Endodermal cell (in vitro differentiated cells): Measurements from ENCODE around the gene ULK3. TPM values are rescaled to one million over a fixed set of nuclear protein-coding genes. Genes with fewer than 3 reads are reported as not detected.

Experiments
- DNase-seq: peaks from one replicate; pipeline ENCODE4 v3.0.0-alpha.2; 2017
- H3K27ac ChIP-seq: 2 replicates; pipeline ENCODE4 v1.5.1; 2013; ENCODE audit warnings: mild to moderate bottlenecking, low read depth, low read length, moderate library complexity
- H3K27me3 ChIP-seq: 2 replicates; pipeline ENCODE4 v1.6.1; 2013; ENCODE audit warnings: mild to moderate bottlenecking, low read length, moderate library complexity; ENCODE audit not compliant: insufficient read depth, control insufficient read depth, poor library complexity, severe bottlenecking
- H3K36me3 ChIP-seq: 2 replicates; pipeline ENCODE4 v1.7.0; 2013; ENCODE audit warnings: mild to moderate bottlenecking, low read length, moderate library complexity; ENCODE audit not compliant: control insufficient read depth, insufficient read depth
- H3K4me1 ChIP-seq: one replicate; pipeline ENCODE4 v1.7.0; 2013; ENCODE audit warnings: low read length; ENCODE audit not compliant: control insufficient read depth, insufficient read depth
- H3K4me3 ChIP-seq: 2 replicates; pipeline ENCODE4 v1.5.1; 2013; ENCODE audit warnings: mild to moderate bottlenecking, low read length, moderate library complexity
- H3K9ac ChIP-seq: 2 replicates; pipeline ENCODE4 v1.6.1; 2013; ENCODE audit warnings: mild to moderate bottlenecking, low read length, moderate library complexity; ENCODE audit not compliant: poor library complexity, severe bottlenecking; ENCODE audit errors: extremely low read depth
- H3K9me3 ChIP-seq: 2 replicates; pipeline ENCODE4 v1.6.1; 2013; ENCODE audit warnings: mild to moderate bottlenecking, low read length, moderate library complexity; ENCODE audit not compliant: control insufficient read depth
- H3K27ac Mint-ChIP-seq: 2 replicates; pipeline ENCODE4 v1.8.0; 2020; ENCODE audit warnings: mixed read lengths
- H3K27me3 Mint-ChIP-seq: 2 replicates; pipeline ENCODE4 v1.8.0; 2021; ENCODE audit warnings: mild to moderate bottlenecking, mixed read lengths; ENCODE audit not compliant: insufficient read depth
- H3K36me3 Mint-ChIP-seq: 2 replicates; pipeline ENCODE4 v1.8.0; 2020; ENCODE audit warnings: low read depth, mixed read lengths
- H3K4me1 Mint-ChIP-seq: 2 replicates; pipeline ENCODE4 v1.8.0; 2020; ENCODE audit warnings: mixed read lengths
- H3K4me3 Mint-ChIP-seq: 2 replicates; pipeline ENCODE4 v1.8.0; 2020; ENCODE audit warnings: mild to moderate bottlenecking, moderate library complexity, mixed read lengths
- H3K9me3 Mint-ChIP-seq: 2 replicates; pipeline ENCODE4 v1.8.0; 2020; ENCODE audit warnings: mild to moderate bottlenecking, mixed read lengths
- WGBS, 2 experiments: methylation state at CpG; one replicate each; pipeline versions ENCODE4 v1.1.5 to v1.1.7; 2013; ENCODE audit warnings: missing lambda C conversion rate in 2 of 2, mixed read lengths in 1 of 2; ENCODE audit not compliant: insufficient coverage in 1 of 2, insufficient read length in 1 of 2; 5-methylcytosine and 5-hydroxymethylcytosine counted together
- total RNA-seq, 2 donors: library from RNA; stranded (reverse); fragmentation: NEBNext Ultra II Directional in 1 of 2; extraction: Animal tissue kit (Norgen Biotek cat#: 25700) in 1 of 2; gene quantifications; 2 replicates in 1 of 2; 3 replicates in 1 of 2; pipeline ENCODE4 v1.2.1, GENCODE V29; 2021
- TF ChIP-seq, protein P1 (sequence below): fragments of 200-600 bp; sonication (generic); conservative IDR thresholded peaks from 2 replicates; pipeline ENCODE4 v1.5.0; 2021; ENCODE audit warnings: antibody characterized with exemption, mild to moderate bottlenecking

Gene ULK3
- total RNA-seq, 2 donors from 2014 or later = 33.9 to 36.2 TPM

DNA sequence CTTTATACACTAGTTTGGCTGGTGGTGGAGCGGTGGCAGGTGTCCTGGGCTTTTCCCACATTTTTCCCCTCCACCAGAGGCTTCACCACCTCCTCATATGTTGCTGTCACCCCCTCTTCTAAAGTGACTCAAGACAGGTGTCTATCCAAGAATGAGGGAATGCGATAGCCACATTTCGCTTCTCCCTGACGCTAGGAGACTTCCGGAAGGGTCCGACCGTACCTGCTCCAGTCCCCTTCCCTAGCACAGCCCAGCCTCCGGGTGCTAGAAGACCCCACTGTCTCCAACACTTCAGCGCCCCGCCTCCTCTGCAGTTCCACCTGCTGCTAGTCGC, 29.7 kb upstream of the ULK3 start:
- peak overlapping the region; percentile 85 for H3K4me3 Mint-ChIP-seq
- peaks cover 14% of the 10 kb centered on the region for H3K9me3 ChIP-seq
- H3K27me3 ChIP-seq = no peaks in the 10 kb centered on the region
- peaks cover 1% of the 10 kb centered on the region for H3K27me3 Mint-ChIP-seq
- WGBS, 2 experiments = 0 to 2% methylated on average over 3 to 11 of the region's 11 CpGs
- H3K4me3 ChIP-seq = peak overlapping the region; percentile 99
- peak overlapping the region; percentile 96 for H3K9ac ChIP-seq
- no peak for DNase-seq
- peaks cover 18% of the 10 kb centered on the region for H3K36me3 ChIP-seq
- H3K27ac Mint-ChIP-seq = peak overlapping the region; percentile 98
- TF ChIP-seq, protein P1, sequence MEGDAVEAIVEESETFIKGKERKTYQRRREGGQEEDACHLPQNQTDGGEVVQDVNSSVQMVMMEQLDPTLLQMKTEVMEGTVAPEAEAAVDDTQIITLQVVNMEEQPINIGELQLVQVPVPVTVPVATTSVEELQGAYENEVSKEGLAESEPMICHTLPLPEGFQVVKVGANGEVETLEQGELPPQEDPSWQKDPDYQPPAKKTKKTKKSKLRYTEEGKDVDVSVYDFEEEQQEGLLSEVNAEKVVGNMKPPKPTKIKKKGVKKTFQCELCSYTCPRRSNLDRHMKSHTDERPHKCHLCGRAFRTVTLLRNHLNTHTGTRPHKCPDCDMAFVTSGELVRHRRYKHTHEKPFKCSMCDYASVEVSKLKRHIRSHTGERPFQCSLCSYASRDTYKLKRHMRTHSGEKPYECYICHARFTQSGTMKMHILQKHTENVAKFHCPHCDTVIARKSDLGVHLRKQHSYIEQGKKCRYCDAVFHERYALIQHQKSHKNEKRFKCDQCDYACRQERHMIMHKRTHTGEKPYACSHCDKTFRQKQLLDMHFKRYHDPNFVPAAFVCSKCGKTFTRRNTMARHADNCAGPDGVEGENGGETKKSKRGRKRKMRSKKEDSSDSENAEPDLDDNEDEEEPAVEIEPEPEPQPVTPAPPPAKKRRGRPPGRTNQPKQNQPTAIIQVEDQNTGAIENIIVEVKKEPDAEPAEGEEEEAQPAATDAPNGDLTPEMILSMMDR = no peak
- peaks cover 7% of the 10 kb centered on the region for H3K4me1 ChIP-seq
- H3K27ac ChIP-seq = no peak overlapping the region
- H3K36me3 Mint-ChIP-seq = peaks cover 23% of the 10 kb centered on the region
- peaks cover 27% of the 10 kb centered on the region for H3K4me1 Mint-ChIP-seq
- peaks cover 11% of the 10 kb centered on the region for H3K9me3 Mint-ChIP-seq

DNA sequence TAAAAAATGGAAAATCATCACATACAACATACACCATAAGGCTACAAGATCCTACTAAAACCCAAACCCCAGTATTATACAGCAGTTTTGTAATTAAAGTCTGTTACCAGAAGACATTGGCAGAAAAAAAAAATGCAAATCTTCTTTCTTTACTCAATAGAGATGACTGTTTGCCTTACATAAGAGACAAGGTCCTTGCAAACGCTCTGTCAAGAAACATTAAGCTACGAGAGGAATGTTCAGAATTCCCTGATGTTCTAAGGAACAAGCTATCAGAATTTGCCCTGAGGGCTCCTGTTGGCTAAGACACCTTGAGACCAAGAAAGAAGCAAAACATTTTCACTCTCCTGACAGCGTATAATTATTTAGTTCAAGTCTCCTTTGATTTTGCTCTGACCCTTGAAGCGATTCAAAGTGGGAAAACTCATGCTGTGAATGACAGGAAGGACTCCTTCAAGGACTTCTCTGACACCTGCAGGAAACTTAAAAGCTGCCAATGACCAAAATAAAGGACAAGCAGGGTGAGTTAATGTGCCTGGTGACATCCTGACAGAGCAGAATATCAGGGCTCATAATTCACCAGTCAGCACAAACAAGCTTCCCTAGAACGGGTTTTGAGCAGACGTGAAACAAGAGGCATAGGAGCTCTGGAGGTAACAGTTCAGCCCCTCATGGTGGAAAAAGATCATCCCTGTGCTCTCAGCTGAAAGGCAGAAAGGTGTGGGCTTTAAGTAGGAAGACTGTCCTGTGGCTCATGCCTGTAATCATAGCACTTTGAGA, 27.7 kb upstream of the ULK3 start:
- Mint-ChIP-seq H3K9me3 (peaks cover 12% of the 10 kb centered on the region), H3K4me3 (peak overlapping the region; percentile 85), H3K27ac (peak overlapping the region; percentile 67), H3K36me3 (peaks cover 35% of the 10 kb centered on the region), H3K4me1 (peaks cover 31% of the 10 kb centered on the region), H3K27me3 (no peaks in the 10 kb centered on the region)
- Histone ChIP-seq H3K4me3 (no peak overlapping the region), H3K9me3 (peaks cover 17% of the 10 kb centered on the region), H3K9ac (no peak overlapping the region), H3K27ac (no peak overlapping the region), H3K27me3 (no peaks in the 10 kb centered on the region), H3K4me1 (peaks cover 7% of the 10 kb centered on the region), H3K36me3 (peaks cover 24% of the 10 kb centered on the region)
- TF ChIP-seq, protein P1 = no peak
- 55 to 58% methylated on average over 6 of the region's 6 CpGs for WGBS, 2 experiments
- DNase-seq = peak; percentile 66

- Mint-ChIP-seq H3K36me3 (peaks cover 37% of the 10 kb centered on the region), H3K4me3 (no peak overlapping the region), H3K27me3 (no peaks in the 10 kb centered on the region), H3K4me1 (peaks cover 31% of the 10 kb centered on the region), H3K27ac (no peak overlapping the region), H3K9me3 (peaks cover 12% of the 10 kb centered on the region)
- H3K27ac ChIP-seq = no peak overlapping the region
- DNase-seq = no peak
- no peaks in the 10 kb centered on the region for H3K27me3 ChIP-seq
- WGBS, 2 experiments = 88 to 90% methylated on average over 5 to 6 of the region's 6 CpGs
- no peak overlapping the region for H3K4me3 ChIP-seq
- H3K9ac ChIP-seq = no peak overlapping the region
- peaks cover 7% of the 10 kb centered on the region for H3K4me1 ChIP-seq
- H3K36me3 ChIP-seq = peaks cover 24% of the 10 kb centered on the region
- TF ChIP-seq, protein P1 = no peak
- peaks cover 17% of the 10 kb centered on the region for H3K9me3 ChIP-seq
Measured at GRCh38 chr15:74869726-74870407, 26.9 kb upstream of the ULK3 start.
